HepG2 (cell line): ENCODE data around the gene ADGRG1. TPM values are rescaled to one million over a fixed set of nuclear protein-coding genes. Genes with fewer than 3 reads are reported as not detected.
A peak's percentile ranks its signal among the peaks of the same experiment; 100 is the strongest.

ENCODE experiments used
- ARHGAP35 ChIP-seq: sonication (generic); formaldehyde crosslinking; IDR thresholded peaks from 2 replicates; pipeline ENCODE4 v1.9.0; 2022; ENCODE audit warnings: mild to moderate bottlenecking, inconsistent platforms, moderate library complexity, missing genetic modification reagents, borderline replicate concordance
- ATF7 ChIP-seq, 2 experiments: fragments of 450-650 bp in 1 of 2; sonication (generic) in 1 of 2; formaldehyde crosslinking in 1 of 2; IDR thresholded peaks; 2 replicates each; pipeline versions ENCODE4 v1.4.0 to v1.6.1; 2016 to 2020; ENCODE audit warnings: antibody characterized with exemption in 1 of 2, mild to moderate bottlenecking in 1 of 2, missing genetic modification reagents in 1 of 2
- ATRX ChIP-seq: sonication (generic); formaldehyde crosslinking; IDR thresholded peaks from 2 replicates; pipeline ENCODE4 v1.4.0; 2020; ENCODE audit warnings: missing genetic modification reagents, borderline replicate concordance
- HNRNPUL1 ChIP-seq: fragments of 200-400 bp; formaldehyde crosslinking; IDR thresholded peaks from 2 replicates; pipeline ENCODE4 v1.6.1; 2017; ENCODE audit warnings: low read depth, mild to moderate bottlenecking, low read length, moderate library complexity
- KDM5A ChIP-seq: fragments of 200-600 bp; sonication (generic); IDR thresholded peaks from 2 replicates; pipeline ENCODE4 v1.7.0; 2018; ENCODE audit warnings: antibody characterized with exemption, mild to moderate bottlenecking, low read length, borderline replicate concordance
- KLF12 ChIP-seq: sonication (generic); formaldehyde crosslinking; IDR thresholded peaks from 2 replicates; pipeline ENCODE4 v1.4.0; 2020; ENCODE audit warnings: missing genetic modification reagents, borderline replicate concordance
- MAFG ChIP-seq: sonication (generic); formaldehyde crosslinking; IDR thresholded peaks from 2 replicates; pipeline ENCODE4 v1.5.1; 2020; ENCODE audit warnings: mild to moderate bottlenecking, missing genetic modification reagents
- MAZ ChIP-seq, 2 experiments: sonication (generic) in 1 of 2; formaldehyde crosslinking in 1 of 2; IDR thresholded peaks; 2 replicates each; pipeline versions ENCODE4 v1.5.0 to v1.6.1; 2012 to 2020; ENCODE audit warnings: low read depth in 2 of 2, mild to moderate bottlenecking in 2 of 2, borderline replicate concordance in 1 of 2, improper control_type of control experiment in 1 of 2, low read length in 1 of 2, missing genetic modification reagents in 1 of 2, moderate library complexity in 1 of 2
- RARG ChIP-seq: sonication (generic); formaldehyde crosslinking; IDR thresholded peaks from 2 replicates; pipeline ENCODE4 v1.4.0; 2020; ENCODE audit warnings: low read depth, mild to moderate bottlenecking, missing genetic modification reagents
- RCOR2 ChIP-seq: IDR thresholded peaks from 2 replicates; pipeline ENCODE4 v1.6.1; 2016; ENCODE audit warnings: missing biosample characterization, missing genetic modification reagents
- SNRNP70 ChIP-seq: fragments of 200-400 bp; formaldehyde crosslinking; IDR thresholded peaks from 2 replicates; pipeline ENCODE4 v1.6.1; 2017; ENCODE audit warnings: mild to moderate bottlenecking, low read depth, low read length, moderate library complexity
- TCF7L2 ChIP-seq: IDR thresholded peaks from 2 replicates; pipeline ENCODE4 v1.6.1; 2011; ENCODE audit warnings: mild to moderate bottlenecking, low read depth, low read length, moderate library complexity
- ZFAT ChIP-seq: sonication (generic); formaldehyde crosslinking; conservative IDR thresholded peaks from 2 replicates; pipeline ENCODE4 v1.8.1; 2023; ENCODE audit warnings: missing genetic modification reagents, inconsistent platforms
- ZNF460 ChIP-seq: sonication (generic); formaldehyde crosslinking; IDR thresholded peaks from 2 replicates; pipeline ENCODE4 v1.5.1; 2020; ENCODE audit warnings: missing genetic modification reagents, mild to moderate bottlenecking, borderline replicate concordance
- ZNF652 ChIP-seq: IDR thresholded peaks from 2 replicates; pipeline ENCODE4 v1.6.1; 2016; ENCODE audit warnings: low read depth, borderline replicate concordance
- ZNF773 ChIP-seq: sonication (generic); formaldehyde crosslinking; IDR thresholded peaks from 2 replicates; pipeline ENCODE4 v1.4.0; 2020; ENCODE audit warnings: missing genetic modification reagents, borderline replicate concordance
- ZNF776 ChIP-seq: sonication (generic); formaldehyde crosslinking; IDR thresholded peaks from 2 replicates; pipeline ENCODE4 v1.4.0; 2020; ENCODE audit warnings: mild to moderate bottlenecking, missing genetic modification reagents
- ZSCAN9 ChIP-seq: IDR thresholded peaks from 2 replicates; pipeline ENCODE4 v1.6.1; 2016; ENCODE audit warnings: borderline replicate concordance
- polyA plus RNA-seq, 8 experiments: library from polyadenylated mRNA; depleted of rRNA in 3 of 8; stranded (reverse) in 7 of 8; unstranded in 1 of 8; fragments of >200 nt; fragmentation: Illumina TruSeq in 4 of 8; extraction: Trizol in 4 of 8; gene quantifications; 2 replicates each; pipeline versions ENCODE4 v1.2.1 to v1.2.3, GENCODE V29; 2011 to 2016; ENCODE audit warnings: low read depth in 4 of 8, missing spikeins in 1 of 8, mixed read lengths in 1 of 8; ENCODE audit not compliant: insufficient read depth in 1 of 8
- total RNA-seq, 5 experiments: library from RNA; depleted of rRNA; stranded (reverse); fragments of >200 nt; fragmentation: Illumina TruSeq; extraction: Trizol; gene quantifications; 2 replicates each; pipeline ENCODE4 v1.2.3, GENCODE V29; 2016; ENCODE audit warnings: low read depth in 1 of 5
- TF ChIP-seq, protein P1 (sequence below): sonication (generic); formaldehyde crosslinking; IDR thresholded peaks from 2 replicates; pipeline ENCODE4 v1.4.0; 2020; ENCODE audit warnings: missing genetic modification reagents
- TF ChIP-seq, protein P2 (sequence below): sonication (generic); formaldehyde crosslinking; IDR thresholded peaks from 2 replicates; pipeline ENCODE4 v1.4.0; 2020; ENCODE audit warnings: missing genetic modification reagents

The ADGRG1 gene
- total and polyA plus RNA-seq, 2 of the 13 experiments (the other 11 are each of a cell fraction or from before 2014, with no cell fraction given) = 2.7 to 5.9 TPM

DNA sequence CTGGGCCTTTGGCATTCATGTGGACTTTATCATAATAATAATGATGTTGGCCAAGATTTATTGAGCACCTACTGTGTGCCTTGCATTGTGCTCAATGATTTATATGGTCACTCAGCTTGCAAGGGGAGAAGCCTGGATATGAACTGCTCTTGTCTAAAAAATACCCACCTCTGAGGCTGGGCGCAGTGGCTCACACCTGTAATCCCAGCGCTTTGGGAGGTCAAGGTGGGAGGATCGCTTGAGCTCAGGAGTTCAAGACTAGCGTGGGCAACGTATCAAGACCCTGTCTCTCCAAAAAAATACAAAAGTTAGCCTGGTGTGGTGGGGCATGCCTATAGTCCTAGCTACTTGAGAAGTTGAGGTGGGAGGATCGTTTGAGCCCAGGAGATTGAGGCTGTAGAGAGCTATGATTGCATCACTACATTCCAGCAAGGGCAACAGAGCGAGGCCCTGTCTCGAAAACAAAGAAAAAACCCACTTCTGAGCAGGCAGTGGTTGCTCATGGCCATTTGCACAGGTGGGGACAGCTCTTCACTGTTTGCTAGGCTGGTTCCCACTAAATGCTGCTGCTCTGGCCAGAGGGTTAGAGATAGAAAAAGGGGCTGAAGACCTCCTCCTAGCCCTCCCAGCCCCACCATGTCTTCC, 4.3 kb upstream of the ADGRG1 start (continued):
- TF ChIP-seq ZNF652 (CRISPR knock-in tag) (no peak), ARHGAP35 (no peak), ZSCAN9 (CRISPR knock-in tag) (0 out of 2 replicates have a peak, but pooled peaks have one; percentile 28), KDM5A (no peak), SNRNP70 (no peak), MAZ (IDR thresholded peaks at IDR 0.05; ENCODE audit: borderline replicate concordance, low read depth, low read length) (no peak), MAZ (CRISPR knock-in tag; IDR thresholded peaks at IDR 0.05; ENCODE audit: low read depth) (no peak), ZNF773 (CRISPR knock-in tag) (no peak), MAFG (no peak), ATRX (CRISPR knock-in tag) (no peak), RARG (CRISPR knock-in tag) (no peak), ZFAT (no peak), ATF7 (IDR thresholded peaks at IDR 0.05) (peak; percentile 74), ATF7 (CRISPR knock-in tag; IDR thresholded peaks at IDR 0.05) (no peak), ZNF776 (CRISPR knock-in tag) (no peak), RCOR2 (CRISPR knock-in tag) (peak; percentile 54), TCF7L2 (no peak), ZNF460 (CRISPR knock-in tag) (no peak), HNRNPUL1 (no peak), KLF12 (CRISPR knock-in tag) (0 out of 2 replicates have a peak, but pooled peaks have one; percentile 32)
- TF ChIP-seq, protein P1, sequence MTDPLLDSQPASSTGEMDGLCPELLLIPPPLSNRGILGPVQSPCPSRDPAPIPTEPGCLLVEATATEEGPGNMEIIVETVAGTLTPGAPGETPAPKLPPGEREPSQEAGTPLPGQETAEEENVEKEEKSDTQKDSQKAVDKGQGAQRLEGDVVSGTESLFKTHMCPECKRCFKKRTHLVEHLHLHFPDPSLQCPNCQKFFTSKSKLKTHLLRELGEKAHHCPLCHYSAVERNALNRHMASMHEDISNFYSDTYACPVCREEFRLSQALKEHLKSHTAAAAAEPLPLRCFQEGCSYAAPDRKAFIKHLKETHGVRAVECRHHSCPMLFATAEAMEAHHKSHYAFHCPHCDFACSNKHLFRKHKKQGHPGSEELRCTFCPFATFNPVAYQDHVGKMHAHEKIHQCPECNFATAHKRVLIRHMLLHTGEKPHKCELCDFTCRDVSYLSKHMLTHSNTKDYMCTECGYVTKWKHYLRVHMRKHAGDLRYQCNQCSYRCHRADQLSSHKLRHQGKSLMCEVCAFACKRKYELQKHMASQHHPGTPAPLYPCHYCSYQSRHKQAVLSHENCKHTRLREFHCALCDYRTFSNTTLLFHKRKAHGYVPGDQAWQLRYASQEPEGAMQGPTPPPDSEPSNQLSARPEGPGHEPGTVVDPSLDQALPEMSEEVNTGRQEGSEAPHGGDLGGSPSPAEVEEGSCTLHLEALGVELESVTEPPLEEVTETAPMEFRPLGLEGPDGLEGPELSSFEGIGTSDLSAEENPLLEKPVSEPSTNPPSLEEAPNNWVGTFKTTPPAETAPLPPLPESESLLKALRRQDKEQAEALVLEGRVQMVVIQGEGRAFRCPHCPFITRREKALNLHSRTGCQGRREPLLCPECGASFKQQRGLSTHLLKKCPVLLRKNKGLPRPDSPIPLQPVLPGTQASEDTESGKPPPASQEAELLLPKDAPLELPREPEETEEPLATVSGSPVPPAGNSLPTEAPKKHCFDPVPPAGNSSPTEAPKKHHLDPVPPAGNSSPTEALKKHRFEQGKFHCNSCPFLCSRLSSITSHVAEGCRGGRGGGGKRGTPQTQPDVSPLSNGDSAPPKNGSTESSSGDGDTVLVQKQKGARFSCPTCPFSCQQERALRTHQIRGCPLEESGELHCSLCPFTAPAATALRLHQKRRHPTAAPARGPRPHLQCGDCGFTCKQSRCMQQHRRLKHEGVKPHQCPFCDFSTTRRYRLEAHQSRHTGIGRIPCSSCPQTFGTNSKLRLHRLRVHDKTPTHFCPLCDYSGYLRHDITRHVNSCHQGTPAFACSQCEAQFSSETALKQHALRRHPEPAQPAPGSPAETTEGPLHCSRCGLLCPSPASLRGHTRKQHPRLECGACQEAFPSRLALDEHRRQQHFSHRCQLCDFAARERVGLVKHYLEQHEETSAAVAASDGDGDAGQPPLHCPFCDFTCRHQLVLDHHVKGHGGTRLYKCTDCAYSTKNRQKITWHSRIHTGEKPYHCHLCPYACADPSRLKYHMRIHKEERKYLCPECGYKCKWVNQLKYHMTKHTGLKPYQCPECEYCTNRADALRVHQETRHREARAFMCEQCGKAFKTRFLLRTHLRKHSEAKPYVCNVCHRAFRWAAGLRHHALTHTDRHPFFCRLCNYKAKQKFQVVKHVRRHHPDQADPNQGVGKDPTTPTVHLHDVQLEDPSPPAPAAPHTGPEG (CRISPR knock-in tag) = peak; percentile 25; the same call in 1 of the 2 replicates
- TF ChIP-seq, protein P2, sequence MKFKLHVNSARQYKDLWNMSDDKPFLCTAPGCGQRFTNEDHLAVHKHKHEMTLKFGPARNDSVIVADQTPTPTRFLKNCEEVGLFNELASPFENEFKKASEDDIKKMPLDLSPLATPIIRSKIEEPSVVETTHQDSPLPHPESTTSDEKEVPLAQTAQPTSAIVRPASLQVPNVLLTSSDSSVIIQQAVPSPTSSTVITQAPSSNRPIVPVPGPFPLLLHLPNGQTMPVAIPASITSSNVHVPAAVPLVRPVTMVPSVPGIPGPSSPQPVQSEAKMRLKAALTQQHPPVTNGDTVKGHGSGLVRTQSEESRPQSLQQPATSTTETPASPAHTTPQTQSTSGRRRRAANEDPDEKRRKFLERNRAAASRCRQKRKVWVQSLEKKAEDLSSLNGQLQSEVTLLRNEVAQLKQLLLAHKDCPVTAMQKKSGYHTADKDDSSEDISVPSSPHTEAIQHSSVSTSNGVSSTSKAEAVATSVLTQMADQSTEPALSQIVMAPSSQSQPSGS (CRISPR knock-in tag) = peak; percentile 82
